ENCODE data around the gene CUX1. TPM values are rescaled to one million over a fixed set of nuclear protein-coding genes. Genes with fewer than 3 reads are reported as not detected.

The CUX1 gene
- total RNA-seq, 1 donor from 2014 or later: 56.5 TPM

DNA sequence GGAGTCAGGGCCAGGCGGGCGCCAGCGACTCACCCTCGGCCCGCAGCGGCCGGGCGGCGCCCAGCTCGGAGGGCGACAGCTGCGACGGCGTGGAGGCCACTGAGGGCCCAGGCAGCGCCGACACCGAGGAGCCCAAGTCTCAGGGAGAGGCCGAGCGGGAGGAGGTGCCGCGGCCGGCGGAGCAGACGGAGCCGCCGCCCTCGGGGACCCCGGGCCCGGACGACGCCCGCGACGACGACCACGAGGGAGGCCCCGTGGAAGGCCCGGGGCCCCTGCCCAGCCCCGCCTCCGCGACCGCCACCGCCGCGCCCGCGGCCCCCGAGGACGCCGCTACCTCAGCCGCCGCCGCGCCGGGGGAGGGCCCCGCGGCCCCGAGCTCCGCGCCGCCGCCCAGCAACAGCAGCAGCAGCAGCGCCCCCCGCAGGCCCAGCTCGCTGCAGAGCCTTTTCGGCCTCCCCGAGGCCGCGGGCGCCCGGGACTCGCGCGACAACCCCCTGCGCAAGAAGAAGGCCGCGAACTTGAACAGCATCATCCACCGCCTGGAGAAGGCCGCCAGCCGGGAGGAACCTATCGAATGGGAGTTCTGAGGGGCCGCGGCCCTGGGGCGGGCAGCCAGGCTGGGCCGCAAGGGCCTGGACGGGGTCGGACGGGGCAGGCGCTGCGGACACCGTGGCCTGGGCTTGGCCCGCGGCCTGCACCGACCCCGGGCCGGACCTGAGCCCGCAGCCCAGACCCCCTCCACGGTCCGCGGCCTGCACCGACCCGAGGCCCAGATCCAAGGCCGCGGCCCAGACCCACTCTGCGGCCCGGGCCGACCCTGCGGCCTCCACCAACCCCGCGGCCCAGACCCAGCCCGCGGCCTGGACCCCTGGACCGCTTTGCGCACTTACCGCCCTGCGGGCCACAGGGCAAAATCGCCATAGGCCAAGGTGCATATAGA, 431.3 kb downstream of the CUX1 start:
- TF ChIP-seq, protein P1, sequence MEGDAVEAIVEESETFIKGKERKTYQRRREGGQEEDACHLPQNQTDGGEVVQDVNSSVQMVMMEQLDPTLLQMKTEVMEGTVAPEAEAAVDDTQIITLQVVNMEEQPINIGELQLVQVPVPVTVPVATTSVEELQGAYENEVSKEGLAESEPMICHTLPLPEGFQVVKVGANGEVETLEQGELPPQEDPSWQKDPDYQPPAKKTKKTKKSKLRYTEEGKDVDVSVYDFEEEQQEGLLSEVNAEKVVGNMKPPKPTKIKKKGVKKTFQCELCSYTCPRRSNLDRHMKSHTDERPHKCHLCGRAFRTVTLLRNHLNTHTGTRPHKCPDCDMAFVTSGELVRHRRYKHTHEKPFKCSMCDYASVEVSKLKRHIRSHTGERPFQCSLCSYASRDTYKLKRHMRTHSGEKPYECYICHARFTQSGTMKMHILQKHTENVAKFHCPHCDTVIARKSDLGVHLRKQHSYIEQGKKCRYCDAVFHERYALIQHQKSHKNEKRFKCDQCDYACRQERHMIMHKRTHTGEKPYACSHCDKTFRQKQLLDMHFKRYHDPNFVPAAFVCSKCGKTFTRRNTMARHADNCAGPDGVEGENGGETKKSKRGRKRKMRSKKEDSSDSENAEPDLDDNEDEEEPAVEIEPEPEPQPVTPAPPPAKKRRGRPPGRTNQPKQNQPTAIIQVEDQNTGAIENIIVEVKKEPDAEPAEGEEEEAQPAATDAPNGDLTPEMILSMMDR (IDR thresholded peaks at IDR 0.05; ENCODE audit: partially characterized antibody, unreplicated experiment): no peak
- no peaks in the 10 kb centered on the region for H3K36me3 Mint-ChIP-seq (ENCODE audit: unreplicated experiment)
- H3K9me3 Mint-ChIP-seq (ENCODE audit: unreplicated experiment): peaks cover 3% of the 10 kb centered on the region
- H3K4me1 Mint-ChIP-seq (ENCODE audit: low read depth, unreplicated experiment): peaks cover 23% of the 10 kb centered on the region
- no peaks in the 10 kb centered on the region for H3K27me3 Mint-ChIP-seq (ENCODE audit: unreplicated experiment)
- no peak overlapping the region for H3K27ac Mint-ChIP-seq (ENCODE audit: unreplicated experiment)
- DNase-seq: no peak
- no peak overlapping the region for H3K4me3 Mint-ChIP-seq (ENCODE audit: unreplicated experiment)

DNA sequence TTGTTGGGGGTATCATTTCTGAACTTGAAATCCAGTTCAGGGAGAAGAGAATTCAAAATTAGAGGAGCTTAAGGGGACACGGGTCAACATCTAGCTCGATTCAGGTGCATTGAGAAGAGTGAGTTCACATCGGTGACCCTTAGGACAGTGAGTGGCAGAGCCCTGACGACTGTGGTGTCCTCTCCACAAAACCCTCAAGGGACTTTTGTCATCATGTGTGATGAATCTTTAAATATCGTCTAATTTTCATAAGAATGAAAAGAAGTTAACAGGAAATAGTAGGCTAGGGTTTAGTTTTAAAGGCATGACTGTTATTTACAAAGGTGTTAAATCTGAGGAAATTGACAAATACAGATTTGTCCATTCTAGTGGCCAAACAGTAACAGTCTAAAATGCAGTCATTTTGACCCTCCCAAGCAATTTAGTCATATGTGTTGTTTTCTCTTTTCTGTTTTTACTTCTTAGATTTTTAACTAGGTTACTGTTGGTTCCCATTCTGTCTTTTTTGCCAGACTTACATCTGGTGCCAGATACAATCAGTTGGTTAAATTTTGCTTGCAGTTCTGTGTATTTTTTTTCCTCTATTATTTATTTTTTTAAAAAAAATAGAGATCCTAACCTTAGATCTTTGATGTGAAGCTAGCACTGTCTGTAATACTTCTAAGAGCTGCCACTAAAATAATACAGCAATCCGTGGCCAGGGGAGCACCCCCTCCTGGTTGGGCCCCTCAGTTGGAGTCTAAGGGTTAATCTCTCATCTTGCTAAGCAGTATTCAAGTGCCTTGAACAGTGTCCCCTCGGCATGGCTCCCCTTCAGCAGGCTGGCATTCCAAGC, 434.3 kb downstream of the CUX1 start:
- Mint-ChIP-seq H3K4me3 (ENCODE audit: unreplicated experiment) (no peak overlapping the region), H3K27ac (ENCODE audit: unreplicated experiment) (no peak overlapping the region), H3K4me1 (ENCODE audit: low read depth, unreplicated experiment) (peaks cover 28% of the 10 kb centered on the region), H3K27me3 (ENCODE audit: unreplicated experiment) (no peaks in the 10 kb centered on the region), H3K9me3 (ENCODE audit: unreplicated experiment) (peaks cover 6% of the 10 kb centered on the region), H3K36me3 (ENCODE audit: unreplicated experiment) (no peaks in the 10 kb centered on the region)
- TF ChIP-seq, protein P1 (IDR thresholded peaks at IDR 0.05; ENCODE audit: partially characterized antibody, unreplicated experiment): no peak
- DNase-seq: no peak

DNA sequence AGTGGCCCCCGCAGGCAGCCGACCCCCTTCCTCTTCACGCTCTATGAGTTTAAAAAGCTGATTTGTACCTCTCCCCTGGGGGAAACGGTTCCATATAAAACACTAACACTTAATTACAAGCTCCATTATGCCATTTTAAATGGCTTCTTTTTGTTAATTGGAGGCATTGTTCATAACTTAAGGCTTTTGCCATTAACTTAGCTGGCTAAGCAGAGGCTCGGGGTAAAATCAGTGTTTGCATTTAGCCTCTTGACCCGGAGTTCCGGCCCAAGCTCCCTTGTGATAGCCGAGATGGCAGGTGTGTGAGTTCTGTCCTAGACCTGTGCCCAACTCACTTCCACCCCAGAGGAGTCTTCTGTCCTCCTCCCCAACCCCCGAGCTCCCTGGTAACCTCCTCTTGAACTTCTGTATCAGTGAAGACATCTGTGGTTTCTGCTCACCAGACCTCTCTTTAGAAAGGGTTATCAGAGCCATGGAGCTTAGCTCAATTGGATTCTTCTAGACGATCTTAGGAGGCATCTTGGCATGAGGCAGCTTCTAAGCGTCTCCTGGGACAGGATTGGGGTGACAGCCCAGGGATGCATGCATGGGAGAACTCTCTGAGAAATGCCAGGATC, 435.0 kb downstream of the CUX1 start:
- no peak overlapping the region for H3K4me3 Mint-ChIP-seq (ENCODE audit: unreplicated experiment)

DNA sequence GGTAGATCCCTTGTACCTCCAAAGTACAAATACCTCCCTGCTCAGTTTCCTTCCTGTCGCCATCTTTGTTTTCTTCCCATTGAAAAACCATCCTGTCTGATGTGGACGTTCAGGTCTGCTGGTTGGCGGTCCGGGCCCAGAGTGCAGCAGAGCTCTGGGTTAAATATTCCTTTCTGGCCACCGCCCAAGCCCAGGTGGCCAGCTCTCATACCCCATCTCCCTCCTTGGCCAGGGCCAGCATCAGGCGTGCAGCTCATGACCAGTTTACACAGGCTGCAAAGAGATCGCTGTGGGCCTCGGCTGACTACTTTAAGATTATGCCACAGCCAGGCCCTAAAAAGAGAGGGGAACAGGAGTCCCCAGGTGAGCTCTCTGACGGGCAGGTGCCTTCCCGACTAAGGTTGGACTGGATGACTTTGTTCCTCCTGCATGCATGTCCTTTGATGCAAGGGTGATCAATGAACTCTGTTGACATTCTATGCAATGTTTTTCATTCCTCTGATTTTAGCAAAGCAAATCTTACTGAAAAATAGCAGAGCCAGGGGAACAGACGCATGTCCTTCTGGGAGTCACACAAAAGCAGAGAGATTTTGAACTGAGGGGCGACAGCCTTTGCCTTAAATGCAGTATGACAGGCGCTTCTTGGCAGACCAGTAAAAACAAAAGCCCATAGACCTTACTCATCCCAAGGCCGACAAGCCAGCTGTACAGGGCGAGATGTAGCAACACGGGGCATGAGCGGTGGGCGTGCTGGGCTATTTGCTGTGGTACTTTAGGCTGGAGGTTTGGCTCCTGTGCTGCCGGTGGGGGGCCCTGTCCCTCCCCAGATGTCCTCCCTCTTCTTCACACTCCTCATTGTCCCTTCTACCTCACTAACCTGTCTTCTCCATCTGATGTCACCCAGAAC, 435.9 kb downstream of the CUX1 start:
- Mint-ChIP-seq H3K9me3 (ENCODE audit: unreplicated experiment) (peaks cover 10% of the 10 kb centered on the region), H3K36me3 (ENCODE audit: unreplicated experiment) (no peaks in the 10 kb centered on the region), H3K27me3 (ENCODE audit: unreplicated experiment) (no peaks in the 10 kb centered on the region), H3K27ac (ENCODE audit: unreplicated experiment) (peak overlapping the region; percentile 77), H3K4me3 (ENCODE audit: unreplicated experiment) (peak overlapping the region; percentile 22), H3K4me1 (ENCODE audit: low read depth, unreplicated experiment) (peaks cover 28% of the 10 kb centered on the region)
- no peak for DNase-seq
- TF ChIP-seq, protein P1 (IDR thresholded peaks at IDR 0.05; ENCODE audit: partially characterized antibody, unreplicated experiment): no peak

More for the DNA sequence above, 435.0 kb downstream of the CUX1 start:
- TF ChIP-seq, protein P1 (IDR thresholded peaks at IDR 0.05; ENCODE audit: partially characterized antibody, unreplicated experiment): no peak
- Mint-ChIP-seq H3K27me3 (ENCODE audit: unreplicated experiment) (no peaks in the 10 kb centered on the region), H3K4me1 (ENCODE audit: low read depth, unreplicated experiment) (peaks cover 28% of the 10 kb centered on the region), H3K27ac (ENCODE audit: unreplicated experiment) (no peak overlapping the region), H3K36me3 (ENCODE audit: unreplicated experiment) (no peaks in the 10 kb centered on the region), H3K9me3 (ENCODE audit: unreplicated experiment) (peaks cover 8% of the 10 kb centered on the region)
- no peak for DNase-seq
